Effector memory CD4-positive, alpha-beta T cell (primary cell): ENCODE measurements around the gene RAE1.

ENCODE experiments used
- DNase-seq, 3 donors: peaks; one replicate each; pipeline ENCODE4 v3.0.0-alpha.2; 2020
- H3K27ac ChIP-seq: 2 replicates; pipeline ENCODE4 v1.7.0; 2013; ENCODE audit warnings: mild to moderate bottlenecking, low read length, moderate library complexity; ENCODE audit not compliant: insufficient read depth, poor library complexity, severe bottlenecking
- H3K27me3 ChIP-seq: replicated peaks from 2 replicates; pipeline ENCODE4 v1.7.0; 2013; ENCODE audit warnings: mild to moderate bottlenecking, low read length; ENCODE audit not compliant: insufficient read depth, control insufficient read depth, poor library complexity, severe bottlenecking
- H3K36me3 ChIP-seq: 2 replicates; pipeline ENCODE4 v1.7.0; 2013; ENCODE audit warnings: mild to moderate bottlenecking, low read length, moderate library complexity; ENCODE audit not compliant: control insufficient read depth, insufficient read depth
- H3K4me1 ChIP-seq: 2 replicates; pipeline ENCODE4 v1.7.0; 2013; ENCODE audit warnings: low read length, mild to moderate bottlenecking; ENCODE audit not compliant: control insufficient read depth, insufficient read depth, poor library complexity, severe bottlenecking
- H3K4me3 ChIP-seq: 2 replicates; pipeline ENCODE4 v1.7.0; 2013; ENCODE audit warnings: low read length, low read depth, mild to moderate bottlenecking; ENCODE audit not compliant: insufficient read depth, poor library complexity, severe bottlenecking
- H3K9me3 ChIP-seq: 2 replicates; pipeline ENCODE4 v1.7.0; 2013; ENCODE audit warnings: mild to moderate bottlenecking, low read length, moderate library complexity; ENCODE audit not compliant: control insufficient read depth

Gene RAE1

DNA sequence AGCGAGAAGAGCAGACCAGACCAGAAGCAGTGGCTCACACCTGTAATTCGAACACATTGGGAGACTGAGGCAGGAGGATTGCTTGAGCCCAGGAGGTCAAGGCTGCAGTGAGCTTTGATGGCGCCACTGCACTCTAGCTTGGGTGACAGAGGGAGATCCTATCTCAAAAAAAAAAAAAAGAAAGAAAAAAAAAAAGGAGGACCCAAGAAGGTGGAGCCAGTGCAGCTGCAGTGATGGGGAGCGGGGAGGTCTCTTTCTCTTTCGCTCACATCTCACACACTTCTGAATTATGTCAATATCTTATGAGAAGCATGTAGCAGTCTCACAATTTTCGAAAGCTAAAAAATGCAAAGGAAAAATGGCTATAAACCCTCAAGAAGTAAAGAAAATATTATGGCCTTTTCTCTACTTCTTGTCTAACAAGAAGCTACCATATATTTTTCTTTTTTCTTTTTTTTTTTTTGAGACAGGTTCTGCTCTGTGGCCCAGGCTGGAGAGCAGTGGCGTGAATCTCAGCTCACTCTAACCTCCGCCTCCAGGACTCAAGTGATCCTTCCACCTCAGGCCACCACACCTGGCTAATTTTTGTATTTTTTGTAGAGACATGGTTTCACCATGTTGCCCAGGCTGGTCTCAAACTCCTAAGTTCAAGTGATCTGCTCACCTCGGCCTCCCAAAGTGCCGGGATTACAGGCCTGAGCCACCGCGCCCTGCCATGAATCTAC lies 25.3 kb upstream of the RAE1 start:
- no peak for DNase-seq
- H3K27me3 ChIP-seq: peaks cover 2% of the 10 kb centered on the region
- no peak overlapping the region for H3K27ac ChIP-seq

DNA sequence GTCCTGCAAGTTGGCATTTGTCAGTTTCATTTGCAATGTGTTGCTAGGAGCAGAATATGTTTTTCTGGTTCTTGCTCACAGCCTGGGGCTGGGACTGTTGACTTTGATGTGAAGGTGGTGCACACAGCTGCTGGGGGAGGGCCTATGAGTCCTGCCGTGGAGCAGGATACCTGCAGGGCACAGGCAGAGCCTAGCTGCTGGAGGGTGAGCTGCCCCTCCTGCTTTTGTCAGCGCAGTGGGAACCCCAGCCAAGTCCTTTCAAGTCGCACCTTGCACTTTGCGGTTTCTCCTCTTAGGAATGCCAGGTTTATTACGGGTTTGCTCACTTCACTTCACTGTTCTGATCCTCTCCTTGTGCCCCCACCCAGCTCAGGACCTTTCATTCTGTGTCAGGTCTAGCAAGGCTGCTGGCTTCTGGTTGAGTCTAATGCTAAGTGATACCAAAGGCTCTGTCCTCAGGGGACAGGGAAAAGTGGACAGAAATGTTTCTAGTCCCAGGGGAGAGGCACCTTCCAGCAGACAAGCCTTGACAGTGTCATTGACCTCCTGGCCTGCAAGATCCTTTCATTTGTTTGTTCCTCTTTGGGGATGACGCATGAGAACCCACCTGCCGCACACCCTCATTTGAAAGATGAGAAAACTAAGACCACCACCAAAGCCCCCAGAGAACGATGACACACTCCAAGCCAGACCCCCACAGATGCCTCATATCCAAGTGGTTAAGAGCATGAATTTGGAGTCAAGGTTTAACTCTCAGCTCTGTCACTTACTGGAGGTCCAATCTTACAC lies 24.2 kb upstream of the RAE1 start:
- Histone ChIP-seq H3K27ac (no peak overlapping the region), H3K4me3 (no peak overlapping the region), H3K9me3 (no peaks in the 10 kb centered on the region), H3K36me3 (no peaks in the 10 kb centered on the region), H3K27me3 (peaks cover 7% of the 10 kb centered on the region), H3K4me1 (no peaks in the 10 kb centered on the region)
- no peak for DNase-seq

More for the DNA sequence above, 25.3 kb upstream of the RAE1 start:
- Histone ChIP-seq H3K9me3 (no peaks in the 10 kb centered on the region), H3K4me3 (no peak overlapping the region), H3K4me1 (no peaks in the 10 kb centered on the region), H3K36me3 (no peaks in the 10 kb centered on the region)

DNA sequence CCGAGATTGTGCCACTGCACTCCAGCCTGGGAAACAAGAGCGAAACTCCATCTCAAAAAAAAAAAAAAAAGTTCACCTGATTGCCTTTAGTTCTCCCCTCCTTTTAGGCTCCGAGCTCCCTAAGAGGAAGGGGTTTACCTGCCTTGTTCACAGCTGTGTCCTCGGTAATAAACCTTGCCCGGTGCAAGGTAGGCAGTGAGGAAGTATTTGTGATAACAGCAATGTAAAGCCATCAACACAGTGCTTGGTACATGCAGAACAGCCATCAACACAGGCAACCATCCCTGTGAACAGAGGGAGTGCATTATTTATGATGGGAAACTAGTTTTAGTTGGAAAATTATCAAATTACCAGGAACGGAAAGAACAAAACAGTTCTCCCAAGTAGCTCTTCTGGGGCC lies 23.2 kb upstream of the RAE1 start:
- no peak for DNase-seq

DNA sequence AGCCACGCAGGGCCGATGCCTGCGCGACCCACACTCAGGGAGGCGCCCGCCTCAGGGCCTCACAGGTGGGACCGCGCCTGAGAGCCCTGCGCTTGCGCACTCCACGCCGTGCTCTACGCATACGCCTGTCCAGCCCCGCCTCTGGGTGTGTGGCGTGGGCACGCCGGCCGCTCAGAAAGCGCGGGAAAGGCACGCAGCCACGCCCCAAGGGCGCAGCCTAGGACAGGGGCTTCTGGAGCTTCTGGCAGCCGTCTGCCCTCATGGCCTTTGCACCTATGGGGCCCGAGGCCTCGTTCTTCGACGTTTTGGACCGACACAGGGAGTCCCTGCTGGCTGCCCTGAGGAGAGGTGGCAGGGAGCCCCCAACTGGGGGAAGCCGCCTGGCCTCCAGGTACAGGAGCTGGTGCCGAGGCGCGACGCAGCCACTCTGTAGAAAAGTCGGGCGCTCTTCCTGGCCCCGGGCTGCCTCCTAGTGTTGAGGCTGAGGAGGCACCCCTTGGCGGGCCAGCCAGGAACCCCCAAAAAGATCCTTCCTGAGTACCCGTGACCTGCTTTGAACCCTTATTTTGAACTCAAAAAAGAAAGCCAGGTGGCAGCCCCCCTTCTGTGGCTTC lies 21.3 kb upstream of the RAE1 start, which contains the start of gene SPO11:
Gene SPO11, plus strand, starts transcription at position 196 of the 614 bp plus-strand sequence. Its CDS starts 65 bp downstream, at position 261.
- Histone ChIP-seq H3K9me3 (no peaks in the 10 kb centered on the region), H3K27ac (no peak within 1 kb of the TSS), H3K4me1 (no peaks in the 10 kb centered on the region), H3K27me3 (peaks cover 7% of the 10 kb centered on the region), H3K36me3 (no peaks in the 10 kb centered on the region), H3K4me3 (no peak within 1 kb of the TSS)
- DNase-seq: no peak

More for the DNA sequence above, 23.2 kb upstream of the RAE1 start:
- Histone ChIP-seq H3K27ac (no peak overlapping the region), H3K4me1 (no peaks in the 10 kb centered on the region), H3K27me3 (peaks cover 7% of the 10 kb centered on the region), H3K9me3 (no peaks in the 10 kb centered on the region), H3K36me3 (no peaks in the 10 kb centered on the region), H3K4me3 (no peak overlapping the region)

DNA sequence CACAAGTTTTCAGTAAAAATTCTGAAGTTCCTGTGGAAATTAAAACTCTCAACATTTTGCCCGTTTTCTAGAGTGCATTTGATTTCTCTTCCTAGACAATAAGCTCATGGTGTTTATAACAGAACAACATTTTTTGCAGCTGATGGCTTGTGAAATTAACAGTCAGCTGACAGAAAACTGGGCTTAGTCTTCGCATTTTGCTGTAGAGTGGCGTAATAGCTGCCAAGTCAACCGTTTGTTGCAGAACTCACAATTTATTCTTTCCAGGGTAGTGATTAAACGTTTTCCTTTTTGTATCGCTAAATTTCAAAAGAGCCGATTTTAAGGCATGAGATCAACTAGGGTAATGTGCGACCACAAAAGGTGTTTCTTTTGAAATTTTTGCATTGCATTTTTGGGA lies 20.1 kb upstream of the RAE1 start:
- peaks cover 7% of the 10 kb centered on the region for H3K27me3 ChIP-seq
- no peak for DNase-seq
- H3K36me3 ChIP-seq: no peaks in the 10 kb centered on the region
- no peaks in the 10 kb centered on the region for H3K9me3 ChIP-seq
- H3K4me1 ChIP-seq: no peaks in the 10 kb centered on the region
- no peak overlapping the region for H3K4me3 ChIP-seq
- H3K27ac ChIP-seq: no peak overlapping the region

DNA sequence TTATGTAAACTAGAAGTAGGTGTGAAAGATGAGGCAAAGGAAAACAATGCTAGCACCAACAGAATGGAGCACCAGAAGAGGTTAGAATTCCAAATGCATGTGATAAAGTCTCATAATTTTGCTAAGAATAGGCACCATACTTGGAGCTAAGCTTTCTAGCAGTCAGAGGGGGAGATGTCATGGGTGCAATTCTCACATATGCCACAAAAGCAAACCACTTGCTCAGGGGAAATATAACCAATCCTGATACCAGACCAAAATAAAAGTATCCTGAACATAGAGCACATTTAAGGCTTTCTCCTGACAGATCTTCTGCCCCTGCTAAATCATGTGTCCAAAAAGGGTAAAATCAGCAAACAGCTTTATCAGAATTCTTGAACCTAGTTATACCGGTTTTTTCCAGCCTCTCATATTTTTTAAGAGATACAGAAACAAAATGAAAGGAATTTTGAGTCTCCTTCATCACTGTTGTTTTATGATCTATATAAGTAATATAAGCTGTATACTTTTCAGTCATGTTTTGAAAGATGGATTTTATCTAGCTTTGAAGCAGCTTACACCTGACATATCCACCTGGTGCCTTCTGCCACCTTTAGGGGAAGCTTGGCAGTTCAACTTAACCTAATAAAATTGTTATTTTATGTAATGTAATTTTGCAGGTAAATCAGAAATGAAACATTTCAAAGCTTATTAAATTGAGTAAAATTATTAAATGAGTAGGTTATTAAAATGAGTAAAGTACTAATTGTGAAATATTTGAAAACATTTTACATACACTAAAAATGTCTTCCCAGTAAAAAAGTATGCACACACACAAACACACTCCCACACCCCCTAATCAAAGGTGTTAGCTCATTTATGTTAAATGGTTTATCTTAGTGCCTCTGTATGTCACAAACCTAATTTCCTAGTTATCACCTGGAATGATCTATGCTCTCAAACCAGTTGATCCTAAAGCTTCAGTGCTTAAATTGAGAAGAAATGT lies 18.7 kb upstream of the RAE1 start:
- H3K27ac ChIP-seq: no peak overlapping the region

DNA sequence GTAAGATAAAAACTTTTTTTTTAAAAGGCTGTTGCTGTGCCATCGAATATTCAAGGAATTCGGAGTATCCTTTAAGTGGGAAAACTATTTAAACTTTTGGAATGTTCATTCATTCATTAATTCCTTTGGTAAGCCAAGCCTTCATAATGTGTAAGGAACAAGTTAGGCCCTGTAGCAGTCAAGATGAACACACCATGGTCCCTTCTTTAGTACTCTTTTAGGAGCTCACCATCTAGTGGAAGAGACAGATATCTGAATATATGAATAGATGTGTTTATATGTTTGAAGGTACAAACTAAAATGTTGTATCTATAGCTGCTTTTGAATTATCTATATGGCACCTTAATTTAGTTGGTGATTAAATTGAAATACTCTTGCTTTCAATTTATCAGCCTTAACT lies 15.7 kb upstream of the RAE1 start:
- H3K9me3 ChIP-seq: no peaks in the 10 kb centered on the region
- H3K4me3 ChIP-seq: no peak overlapping the region
- H3K27ac ChIP-seq: no peak overlapping the region
- DNase-seq: no peak
- no peaks in the 10 kb centered on the region for H3K4me1 ChIP-seq
- no peaks in the 10 kb centered on the region for H3K36me3 ChIP-seq
- peaks cover 7% of the 10 kb centered on the region for H3K27me3 ChIP-seq

More for the DNA sequence above, 18.7 kb upstream of the RAE1 start:
- H3K9me3 ChIP-seq: no peaks in the 10 kb centered on the region
- no peaks in the 10 kb centered on the region for H3K36me3 ChIP-seq
- DNase-seq: no peak
- H3K4me1 ChIP-seq: no peaks in the 10 kb centered on the region
- peaks cover 7% of the 10 kb centered on the region for H3K27me3 ChIP-seq
- no peak overlapping the region for H3K4me3 ChIP-seq

DNA sequence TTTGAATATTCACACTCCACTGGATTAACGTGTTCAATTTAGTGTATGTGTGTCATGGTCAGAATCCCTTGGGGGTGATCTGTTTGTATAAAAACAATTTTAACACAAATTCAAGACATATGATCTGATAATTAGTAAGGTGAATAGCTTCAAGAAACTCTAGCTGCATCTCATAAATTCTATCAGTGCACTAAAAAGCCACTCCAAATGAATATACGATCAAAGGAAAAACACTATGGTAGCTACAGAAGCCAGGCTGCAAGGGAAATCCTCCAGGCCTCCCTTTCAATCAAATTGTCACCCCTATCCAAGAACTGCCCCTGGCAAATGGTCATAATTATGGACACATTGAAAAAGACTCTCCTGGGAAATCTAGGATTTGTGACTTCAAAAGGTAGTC lies 9.4 kb upstream of the RAE1 start:
- Histone ChIP-seq H3K4me3 (no peak overlapping the region), H3K9me3 (no peaks in the 10 kb centered on the region), H3K27me3 (no peaks in the 10 kb centered on the region), H3K27ac (no peak overlapping the region), H3K36me3 (no peaks in the 10 kb centered on the region), H3K4me1 (no peaks in the 10 kb centered on the region)
- DNase-seq: no peak

DNA sequence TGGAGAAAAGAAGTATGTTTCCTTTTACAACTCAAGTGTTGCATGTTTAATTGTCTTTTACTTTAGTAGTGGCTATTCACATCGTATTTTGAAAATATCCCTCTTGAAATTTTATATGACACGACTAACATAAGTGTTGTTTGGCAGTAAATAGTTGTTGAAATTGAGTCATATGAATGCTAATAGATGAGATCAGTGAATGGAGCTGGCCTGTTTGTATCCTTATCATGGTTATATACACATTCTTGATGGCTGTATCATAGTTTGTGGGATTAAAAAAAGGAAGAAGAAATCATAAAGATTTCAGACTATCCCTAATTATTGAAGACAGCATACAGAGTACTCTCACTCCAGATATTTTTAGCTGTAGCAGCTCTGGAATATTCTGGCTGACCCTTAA lies 8.2 kb upstream of the RAE1 start:
- H3K27me3 ChIP-seq: no peaks in the 10 kb centered on the region
- H3K36me3 ChIP-seq: no peaks in the 10 kb centered on the region
- no peak overlapping the region for H3K4me3 ChIP-seq
- H3K27ac ChIP-seq: no peak overlapping the region
- DNase-seq: no peak
- H3K9me3 ChIP-seq: no peaks in the 10 kb centered on the region
- no peaks in the 10 kb centered on the region for H3K4me1 ChIP-seq
